NCI-H2107 (cell line): Measurements from ENCODE around the gene PCTP.

ENCODE experiments used
- DNase-seq: peaks from one replicate; lab custom pipeline; 2025; lab: John Stamatoyannopoulos, UW

PCTP gene

GRCh38 chr17:55757659-55758058, 6.8 kb downstream of the PCTP start:
- no peak for DNase-seq

- no peak for DNase-seq
Measured at GRCh38 chr17:55758171-55758570, 7.3 kb downstream of the PCTP start.

DNA sequence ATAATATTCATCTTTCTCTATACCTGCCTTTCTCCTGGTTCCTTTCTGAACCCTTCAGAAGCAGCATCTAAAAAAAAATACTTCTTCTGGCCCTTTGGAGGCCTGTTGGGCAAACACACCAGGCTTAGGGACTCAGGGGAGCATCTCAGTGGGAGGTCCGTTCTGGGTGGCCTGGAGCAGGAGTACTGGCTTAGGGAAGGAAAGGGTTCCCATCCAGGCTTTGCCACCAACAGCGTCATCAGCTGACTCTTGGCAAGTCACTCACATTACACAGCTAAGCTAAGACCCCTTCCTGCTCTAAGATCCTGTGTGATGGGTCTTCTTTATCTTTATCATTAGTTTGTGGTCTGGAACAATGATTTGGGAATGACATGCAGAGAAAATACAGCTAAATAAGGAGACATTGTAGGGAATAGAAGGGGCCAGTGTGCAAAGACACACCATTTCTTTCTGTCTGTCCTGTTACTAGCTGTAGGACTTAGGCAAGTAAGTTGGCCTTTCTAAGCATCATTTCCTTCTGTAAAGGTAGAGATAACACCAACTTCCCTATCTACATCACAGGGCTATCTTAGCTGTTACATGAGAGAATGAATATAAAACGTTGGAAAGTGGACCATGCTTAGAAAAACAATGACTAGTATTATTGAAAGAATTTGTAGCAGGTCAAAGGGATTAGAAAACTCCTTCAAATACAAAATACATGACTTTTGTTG, 9.9 kb downstream of the PCTP start:
- DNase-seq: no peak

DNA sequence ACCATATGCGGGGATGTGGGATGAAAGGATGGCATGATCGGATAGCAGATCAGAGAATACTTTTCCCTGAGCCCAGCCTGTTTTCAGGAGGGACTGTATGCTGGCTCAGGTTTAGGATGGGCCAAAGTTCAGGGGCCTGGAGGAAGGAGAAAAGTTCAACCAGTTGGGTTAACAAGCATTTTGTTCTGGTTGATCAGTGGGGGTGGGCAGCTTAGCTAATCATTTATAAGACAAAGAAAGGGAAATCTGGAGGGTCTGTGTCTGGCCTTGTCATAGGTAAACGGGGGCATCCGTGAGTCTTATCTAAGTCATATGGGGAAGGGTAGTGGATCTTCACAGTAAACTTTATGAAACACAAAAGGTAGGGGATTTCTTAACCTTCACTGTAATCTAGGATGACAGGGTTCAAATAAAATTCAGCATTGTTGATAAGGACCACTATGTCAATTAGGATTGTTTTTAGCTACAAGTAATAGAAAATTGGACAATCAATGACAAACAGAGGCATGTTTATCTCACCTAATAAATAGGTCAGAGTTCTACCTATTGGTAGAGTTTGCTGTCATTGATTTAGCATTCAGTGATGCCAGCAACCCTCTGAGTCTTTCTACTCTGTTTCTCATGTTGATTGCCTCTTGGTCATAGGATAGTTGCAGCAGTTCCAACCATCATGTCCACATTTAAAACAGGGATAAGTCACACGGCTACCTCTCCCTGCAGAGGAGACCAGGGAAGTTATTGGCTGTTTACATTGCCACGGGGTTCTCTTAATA, 11.4 kb downstream of the PCTP start:
- DNase-seq: no peak

DNA sequence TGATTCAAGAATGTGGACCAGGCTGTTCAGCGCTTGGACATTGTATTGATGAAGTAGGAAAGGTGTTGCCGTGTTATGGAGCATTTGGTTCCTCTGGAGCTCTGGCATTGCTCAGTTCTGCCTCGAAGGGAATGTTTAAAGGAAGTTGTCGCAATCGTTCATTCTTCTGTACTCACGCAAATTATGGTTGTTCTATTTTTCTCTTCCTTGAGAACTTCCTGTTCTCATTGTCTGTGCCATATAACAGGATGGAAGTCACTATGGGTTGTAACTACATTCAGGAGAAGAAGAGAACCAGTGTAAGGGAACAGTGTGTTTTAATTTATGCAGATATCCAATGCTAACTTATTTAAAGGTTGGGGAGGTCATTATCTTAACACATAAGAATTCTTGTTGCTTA, 13.0 kb downstream of the PCTP start:
- no peak for DNase-seq

- DNase-seq: no peak
Measured at GRCh38 chr17:55764610-55765009, 13.8 kb downstream of the PCTP start.

- no peak for DNase-seq
Measured at GRCh38 chr17:55765472-55765871, 14.6 kb downstream of the PCTP start.

DNA sequence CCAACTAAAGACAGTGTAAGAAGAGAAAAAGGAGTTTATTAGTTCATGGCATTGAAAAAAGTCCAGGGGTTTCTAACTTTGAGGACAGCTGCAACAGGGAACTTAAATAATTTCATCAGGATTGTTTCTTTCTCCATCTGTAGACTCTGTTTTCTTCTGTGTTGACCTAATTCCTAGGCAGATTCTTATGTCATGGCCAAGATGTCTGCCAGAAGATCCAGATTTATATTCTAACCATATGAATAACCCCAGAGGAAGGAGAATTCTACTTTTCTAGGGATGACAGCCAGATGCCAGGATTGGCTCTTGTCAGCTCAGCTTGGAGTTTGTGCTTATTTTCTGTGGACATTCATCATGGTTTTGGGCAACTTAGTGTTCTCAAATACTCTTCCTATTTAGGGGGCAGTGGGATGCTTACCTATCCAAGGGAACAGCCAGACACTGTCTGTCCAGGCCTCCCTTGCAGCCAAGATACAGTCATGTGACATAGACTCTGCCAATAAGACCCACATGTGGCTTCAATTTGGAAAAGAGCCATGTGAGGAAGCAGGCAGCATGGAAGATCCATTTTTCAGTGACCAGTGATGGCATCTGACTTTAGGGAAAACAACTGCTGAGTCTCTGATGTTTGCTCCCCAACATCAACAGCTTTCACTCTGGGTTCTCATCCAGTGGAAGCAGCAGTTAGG, 18.2 kb downstream of the PCTP start:
- no peak for DNase-seq

DNA sequence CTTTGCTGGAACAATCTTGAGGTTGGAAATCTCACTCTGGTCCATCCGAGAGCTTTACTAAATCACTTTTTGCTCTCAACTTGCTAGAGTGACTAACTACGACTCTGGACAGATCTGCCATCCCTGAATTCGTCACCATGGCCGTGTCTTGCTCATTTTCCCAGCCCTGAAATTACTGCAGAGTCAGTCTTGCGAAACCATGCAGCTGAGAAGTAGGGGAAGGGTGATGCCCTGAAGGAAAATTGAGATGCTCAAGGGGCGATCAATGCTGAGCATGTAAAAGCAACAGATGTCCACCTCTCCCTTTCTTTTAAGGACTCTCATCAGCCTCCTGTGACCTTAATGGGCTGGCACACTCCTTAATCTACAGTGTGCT, 18.8 kb downstream of the PCTP start:
- no peak for DNase-seq

- no peak for DNase-seq
Measured at GRCh38 chr17:55770196-55770870, 19.5 kb downstream of the PCTP start.

- no peak for DNase-seq
Measured at GRCh38 chr17:55772086-55772485, 21.2 kb downstream of the PCTP start.

DNA sequence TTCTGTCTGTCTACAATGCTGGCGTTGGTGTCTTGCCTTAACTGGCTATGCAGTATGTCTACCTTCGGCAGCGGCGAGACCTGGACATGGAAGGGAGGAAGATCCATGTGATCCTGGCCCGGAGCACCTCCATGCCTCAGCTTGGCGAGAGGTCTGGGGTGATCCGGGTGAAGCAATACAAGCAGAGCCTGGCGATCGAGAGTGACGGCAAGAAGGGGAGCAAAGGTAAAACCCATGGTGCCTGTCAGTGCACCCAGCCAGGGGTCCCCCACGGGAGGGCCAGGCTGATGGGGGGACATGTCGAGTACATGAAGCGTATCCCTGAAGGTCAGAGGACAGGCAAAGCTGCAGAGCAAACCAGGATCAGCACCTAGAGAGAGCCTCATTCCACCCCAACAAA, 22.8 kb downstream of the PCTP start:
- DNase-seq: no peak

- no peak for DNase-seq
Measured at GRCh38 chr17:55774846-55775271, 24.0 kb downstream of the PCTP start.

GRCh38 chr17:55776271-55776670, 25.4 kb downstream of the PCTP start:
- DNase-seq: no peak

DNA sequence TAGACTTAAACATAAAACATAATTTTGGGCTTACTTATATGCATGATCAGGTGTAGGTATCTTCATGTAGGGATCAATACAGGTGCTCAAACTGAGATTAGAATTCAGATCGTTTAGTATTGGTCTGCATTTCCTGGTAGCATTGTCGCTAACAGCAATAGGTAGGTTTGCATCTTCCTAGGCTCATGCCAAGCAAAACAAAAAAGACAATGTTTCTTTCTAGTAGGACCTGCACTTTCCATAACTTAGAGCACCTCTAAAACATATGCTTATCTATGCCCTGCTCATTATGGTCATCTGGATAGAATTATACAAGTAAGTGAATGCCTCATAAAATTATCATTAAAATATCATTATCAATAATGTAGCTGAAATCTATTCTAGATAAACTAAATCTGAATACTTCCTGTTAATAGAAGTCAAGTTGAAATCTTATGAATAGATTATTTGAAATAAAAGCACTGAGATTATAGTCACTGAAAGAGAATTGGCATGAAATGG, 26.7 kb downstream of the PCTP start:
- DNase-seq: no peak

DNA sequence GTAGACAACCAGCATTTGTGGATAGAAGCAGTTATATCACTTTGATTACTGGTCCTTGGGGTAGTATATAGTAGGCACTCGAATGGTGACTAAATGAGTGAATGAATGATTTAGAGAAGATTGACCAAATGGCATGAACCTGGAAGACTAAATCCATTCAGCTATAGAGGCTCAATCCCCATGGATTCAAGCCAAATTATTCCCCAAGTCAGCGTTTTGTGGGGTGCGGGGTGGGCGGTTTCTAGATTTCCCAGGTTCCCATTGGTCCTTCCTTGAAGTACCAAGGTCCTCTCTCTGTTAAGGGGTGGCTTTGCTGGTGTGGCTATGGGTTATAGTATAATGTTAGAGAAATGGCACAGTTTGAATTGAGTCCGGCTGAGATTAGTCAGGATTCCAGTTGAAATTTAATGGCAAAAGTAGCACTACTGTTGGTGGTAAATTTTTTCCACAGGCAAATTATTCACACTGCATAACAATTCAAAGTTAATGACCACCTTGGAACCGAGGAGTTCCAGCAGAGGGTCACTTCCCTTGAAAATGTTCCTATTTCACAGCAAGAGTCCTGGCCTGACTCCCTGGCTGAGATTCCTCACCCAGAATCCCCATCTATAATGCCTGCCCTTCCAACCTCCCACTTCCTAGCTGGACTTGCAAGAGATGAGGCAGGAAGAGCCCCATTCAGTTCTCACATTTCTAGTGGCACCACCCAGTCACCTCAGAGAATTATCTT, 27.7 kb downstream of the PCTP start:
- no peak for DNase-seq

- no peak for DNase-seq
Measured at GRCh38 chr17:55783684-55784245, 32.9 kb downstream of the PCTP start.

DNA sequence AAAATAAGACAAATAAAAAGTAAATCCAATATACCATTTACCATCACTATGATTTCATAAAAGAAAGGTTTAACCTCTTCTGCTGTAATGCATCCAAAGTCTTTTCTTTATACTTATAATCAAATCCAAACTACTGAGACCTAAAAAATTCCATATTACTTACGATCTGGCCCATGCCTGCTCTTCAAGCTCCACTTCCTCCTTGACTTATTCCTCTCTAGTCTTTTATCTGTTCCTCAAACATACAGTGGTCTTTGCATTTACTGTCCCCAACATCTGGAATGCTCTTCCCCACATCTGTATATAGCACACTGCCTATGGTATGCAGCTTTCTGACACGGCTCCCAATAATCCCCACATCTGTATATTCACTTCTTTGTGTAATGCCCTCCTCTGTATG, 33.8 kb downstream of the PCTP start:
- DNase-seq: no peak

- DNase-seq: no peak
Measured at GRCh38 chr17:55785181-55785580, 34.3 kb downstream of the PCTP start.

DNA sequence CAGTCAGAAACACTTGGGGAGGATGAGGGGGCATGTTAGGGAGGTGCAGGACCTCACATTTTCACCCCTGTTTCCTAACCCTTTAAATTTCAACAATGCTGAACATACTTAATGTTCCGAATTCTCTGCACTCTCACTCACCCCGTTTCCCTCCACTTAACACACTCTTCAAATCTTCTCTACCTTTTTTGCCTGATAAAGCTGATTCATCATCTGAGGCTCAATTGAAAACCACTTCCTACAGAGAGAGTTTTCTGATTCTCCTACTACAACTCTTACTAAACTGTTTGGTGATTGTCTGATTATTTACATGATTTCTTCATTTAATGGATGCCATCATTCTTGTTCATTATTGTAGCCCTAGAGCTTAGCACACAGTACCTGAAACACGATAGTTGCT, 42.4 kb downstream of the PCTP start:
- DNase-seq: no peak

- no peak for DNase-seq
Measured at GRCh38 chr17:55794725-55795482, 44.1 kb downstream of the PCTP start.
